BLaER1 treated with 17β-estradiol and CSF1 and Interleukin-3, amounts not matched to agents 10 nM and 100 nM (cell line): Measurements from ENCODE around the gene KAZN.

ENCODE experiments used
- H3K27ac ChIP-seq, 11 experiments: shearing (Covaris generic); formaldehyde crosslinking; 2 replicates each; pipeline ENCODE4 v1.8.1; 2022
- H3K27me3 ChIP-seq, 11 experiments: shearing (Covaris generic); formaldehyde crosslinking; 2 replicates each; pipeline ENCODE4 v1.8.1; 2022
- H3K36me3 ChIP-seq, 11 experiments: shearing (Covaris generic); formaldehyde crosslinking; 2 replicates each; pipeline ENCODE4 v1.8.1; 2022
- H3K4me1 ChIP-seq, 10 experiments: shearing (Covaris generic); formaldehyde crosslinking; 2 replicates each; pipeline ENCODE4 v1.8.1; 2022
- H3K4me2 ChIP-seq, 11 experiments: shearing (Covaris generic); formaldehyde crosslinking; 2 replicates each; pipeline ENCODE4 v1.8.1; 2022
- H3K4me3 ChIP-seq, 10 experiments: shearing (Covaris generic); formaldehyde crosslinking; 2 replicates each; pipeline ENCODE4 v1.8.1; 2022
- H3K9ac ChIP-seq, 11 experiments: shearing (Covaris generic); formaldehyde crosslinking; 2 replicates each; pipeline ENCODE4 v1.8.1; 2022
- H3K9me3 ChIP-seq, 11 experiments: shearing (Covaris generic); formaldehyde crosslinking; replicated peaks in 1 of 11; 2 replicates each; pipeline ENCODE4 v1.8.1; 2022
- H4K20me1 ChIP-seq, 11 experiments: shearing (Covaris generic); formaldehyde crosslinking; 2 replicates each; pipeline ENCODE4 v1.8.1; 2022
- Cebpa-rat ChIP-seq, 11 experiments: shearing (Covaris generic); IDR thresholded peaks; 2 replicates each; pipeline ENCODE4 v1.8.1; 2022

The KAZN gene

GRCh38 chr1:14866911-14867612 is 268.6 kb downstream of the KAZN start:
- Histone ChIP-seq H3K4me3 (no peak overlapping the region), H3K4me2 (peak overlapping the region in 6 of 11 experiments; percentile 23 to 43 (median 30); a peak in 7 of 22 replicates), H3K36me3 (no peaks in the 10 kb centered on the region), H3K4me1 (peaks cover 0 to 8% (median 5%) of the 10 kb centered on the region in 10 experiments; a peak in 9 of 20 replicates), H3K27me3 (no peaks in the 10 kb centered on the region), H3K9ac (no peak overlapping the region), H3K27ac (no peak overlapping the region), H3K9me3 (no peaks in the 10 kb centered on the region), H4K20me1 (peaks cover 0 to 11% (median 0%) of the 10 kb centered on the region in 11 experiments; a peak in 1 of 22 replicates)
- TF ChIP-seq Cebpa-rat (IDR thresholded peaks at IDR 0.05) = no peak

GRCh38 chr1:14869187-14869586 is 270.7 kb downstream of the KAZN start:
- Histone ChIP-seq H4K20me1 (peaks cover 0 to 11% (median 0%) of the 10 kb centered on the region in 11 experiments; a peak in 1 of 22 replicates), H3K36me3 (no peaks in the 10 kb centered on the region), H3K27ac (no peak overlapping the region), H3K27me3 (no peaks in the 10 kb centered on the region), H3K4me2 (no peak overlapping the region), H3K9ac (no peak overlapping the region), H3K4me1 (peaks cover 0 to 16% (median 13%) of the 10 kb centered on the region in 10 experiments; a peak in 14 of 20 replicates), H3K4me3 (no peak overlapping the region), H3K9me3 (no peaks in the 10 kb centered on the region)
- no peak for TF ChIP-seq Cebpa-rat (IDR thresholded peaks at IDR 0.05)

- no peak overlapping the region for H3K9ac ChIP-seq
- H3K36me3 ChIP-seq = no peaks in the 10 kb centered on the region
- H3K4me1 ChIP-seq = peaks cover 0 to 16% (median 13%) of the 10 kb centered on the region in 10 experiments; a peak in 14 of 20 replicates
- no peak overlapping the region for H3K4me3 ChIP-seq
- no peak overlapping the region for H3K4me2 ChIP-seq
- H3K27ac ChIP-seq = no peak overlapping the region
- no peaks in the 10 kb centered on the region for H3K27me3 ChIP-seq
- peaks cover 0 to 5% (median 0%) of the 10 kb centered on the region in 11 experiments; a peak in 1 of 22 replicates for H4K20me1 ChIP-seq
- no peaks in the 10 kb centered on the region for H3K9me3 ChIP-seq
- no peak for TF ChIP-seq Cebpa-rat (IDR thresholded peaks at IDR 0.05)
These were observed 272.9 kb downstream of the KAZN start for GRCh38 chr1:14871218-14871970.

- H3K27me3 ChIP-seq = no peaks in the 10 kb centered on the region
- H3K4me1 ChIP-seq = peaks cover 0 to 9% (median 8%) of the 10 kb centered on the region in 10 experiments; a peak in 12 of 20 replicates
- H4K20me1 ChIP-seq = peaks cover 0 to 4% (median 0%) of the 10 kb centered on the region in 11 experiments; a peak in 1 of 22 replicates
- no peak overlapping the region for H3K27ac ChIP-seq
- no peaks in the 10 kb centered on the region for H3K9me3 ChIP-seq
- H3K4me3 ChIP-seq = no peak overlapping the region
- H3K4me2 ChIP-seq = no peak overlapping the region
- TF ChIP-seq Cebpa-rat (IDR thresholded peaks at IDR 0.05) = no peak
- no peak overlapping the region for H3K9ac ChIP-seq
- H3K36me3 ChIP-seq = no peaks in the 10 kb centered on the region
These were observed 274.3 kb downstream of the KAZN start for GRCh38 chr1:14872762-14873161.

- TF ChIP-seq Cebpa-rat (IDR thresholded peaks at IDR 0.05) = no peak
- H3K4me1 ChIP-seq = peaks cover 0 to 9% (median 8%) of the 10 kb centered on the region in 10 experiments; a peak in 12 of 20 replicates
- H4K20me1 ChIP-seq = no peaks in the 10 kb centered on the region
- no peak overlapping the region for H3K4me3 ChIP-seq
- H3K36me3 ChIP-seq = no peaks in the 10 kb centered on the region
- H3K27me3 ChIP-seq = no peaks in the 10 kb centered on the region
- H3K4me2 ChIP-seq = peak overlapping the region in 8 of 11 experiments; percentile 7 to 44 (median 31); a peak in 10 of 22 replicates
- H3K27ac ChIP-seq = no peak overlapping the region
- H3K9me3 ChIP-seq = no peaks in the 10 kb centered on the region
- H3K9ac ChIP-seq = no peak overlapping the region
These were observed 275.2 kb downstream of the KAZN start for GRCh38 chr1:14873677-14874076.

GRCh38 chr1:14875524-14876509 is 277.3 kb downstream of the KAZN start:
- no peak overlapping the region for H3K4me2 ChIP-seq
- no peak overlapping the region for H3K4me3 ChIP-seq
- no peaks in the 10 kb centered on the region for H3K27me3 ChIP-seq
- H4K20me1 ChIP-seq = no peaks in the 10 kb centered on the region
- no peak overlapping the region for H3K9ac ChIP-seq
- no peak overlapping the region for H3K27ac ChIP-seq
- TF ChIP-seq Cebpa-rat (IDR thresholded peaks at IDR 0.05) = no peak
- H3K4me1 ChIP-seq = peaks cover 0 to 14% (median 9%) of the 10 kb centered on the region in 10 experiments; a peak in 13 of 20 replicates
- H3K9me3 ChIP-seq = peaks cover 0 to 6% (median under 1%) of the 10 kb centered on the region in 11 experiments; a peak in 7 of 22 replicates
- H3K36me3 ChIP-seq = no peaks in the 10 kb centered on the region

- Histone ChIP-seq H3K9ac (no peak overlapping the region), H3K4me3 (no peak overlapping the region), H3K27me3 (no peaks in the 10 kb centered on the region), H4K20me1 (no peaks in the 10 kb centered on the region), H3K4me2 (no peak overlapping the region), H3K27ac (no peak overlapping the region), H3K4me1 (peaks cover 1 to 23% (median 16%) of the 10 kb centered on the region in 10 experiments), H3K9me3 (peaks cover 0 to 14% (median 5%) of the 10 kb centered on the region in 11 experiments; a peak in 8 of 22 replicates), H3K36me3 (no peaks in the 10 kb centered on the region)
- TF ChIP-seq Cebpa-rat (IDR thresholded peaks at IDR 0.05) = no peak
These were observed 278.3 kb downstream of the KAZN start for GRCh38 chr1:14876747-14877146.

- Histone ChIP-seq H3K9ac (no peak overlapping the region), H4K20me1 (no peaks in the 10 kb centered on the region), H3K9me3 (peaks cover 0 to 14% (median 5%) of the 10 kb centered on the region in 11 experiments; a peak in 8 of 22 replicates), H3K4me1 (peaks cover 6 to 28% (median 21%) of the 10 kb centered on the region in 10 experiments), H3K36me3 (no peaks in the 10 kb centered on the region), H3K27me3 (no peaks in the 10 kb centered on the region), H3K27ac (no peak overlapping the region), H3K4me3 (no peak overlapping the region), H3K4me2 (no peak overlapping the region)
- TF ChIP-seq Cebpa-rat (IDR thresholded peaks at IDR 0.05) = no peak
These were observed 278.7 kb downstream of the KAZN start for GRCh38 chr1:14877224-14877623.
